Keratinocyte (primary cell): ENCODE data around the gene SAMD5.

Experiments
- EZH2 ChIP-seq: IDR thresholded peaks from one replicate; pipeline ENCODE4 v1.6.1; 2012; ENCODE audit warnings: inconsistent platforms, mild to moderate bottlenecking, low read length, moderate library complexity
- TF ChIP-seq, protein P1 (sequence below), 3 experiments: IDR thresholded peaks in 1 of 3; conservative IDR thresholded peaks in 1 of 3; optimal IDR thresholded peaks in 1 of 3; 2 replicates in 2 of 3; 3 replicates in 1 of 3; pipeline versions ENCODE3 to v1.5.1; 2011; ENCODE audit warnings: low read length in 3 of 3, mild to moderate bottlenecking in 3 of 3, moderate library complexity in 2 of 3, control low read depth in 1 of 3, inconsistent platforms in 1 of 3; ENCODE audit not compliant: insufficient read depth in 2 of 3; ENCODE audit errors: extremely low read depth in 1 of 3

DNA sequence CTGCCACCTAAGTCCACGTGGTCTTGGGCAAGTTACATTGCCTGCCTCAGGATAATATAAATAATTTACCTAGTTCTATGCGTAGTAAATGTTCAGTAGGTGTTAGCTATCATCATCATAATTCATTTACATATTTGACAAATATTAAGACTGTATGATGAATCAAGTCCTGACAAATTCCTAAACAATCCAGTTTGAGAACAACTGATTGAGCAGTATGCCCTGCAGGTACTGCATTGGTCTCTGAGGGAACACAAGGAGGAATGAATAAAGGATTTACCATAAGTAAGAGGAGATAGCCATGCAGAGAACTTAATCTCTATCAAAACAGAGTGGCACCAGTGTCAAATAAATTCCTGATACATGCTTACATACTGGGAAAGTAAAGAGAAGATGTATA, 70.4 kb downstream of the SAMD5 start:
- TF ChIP-seq, protein P1, sequence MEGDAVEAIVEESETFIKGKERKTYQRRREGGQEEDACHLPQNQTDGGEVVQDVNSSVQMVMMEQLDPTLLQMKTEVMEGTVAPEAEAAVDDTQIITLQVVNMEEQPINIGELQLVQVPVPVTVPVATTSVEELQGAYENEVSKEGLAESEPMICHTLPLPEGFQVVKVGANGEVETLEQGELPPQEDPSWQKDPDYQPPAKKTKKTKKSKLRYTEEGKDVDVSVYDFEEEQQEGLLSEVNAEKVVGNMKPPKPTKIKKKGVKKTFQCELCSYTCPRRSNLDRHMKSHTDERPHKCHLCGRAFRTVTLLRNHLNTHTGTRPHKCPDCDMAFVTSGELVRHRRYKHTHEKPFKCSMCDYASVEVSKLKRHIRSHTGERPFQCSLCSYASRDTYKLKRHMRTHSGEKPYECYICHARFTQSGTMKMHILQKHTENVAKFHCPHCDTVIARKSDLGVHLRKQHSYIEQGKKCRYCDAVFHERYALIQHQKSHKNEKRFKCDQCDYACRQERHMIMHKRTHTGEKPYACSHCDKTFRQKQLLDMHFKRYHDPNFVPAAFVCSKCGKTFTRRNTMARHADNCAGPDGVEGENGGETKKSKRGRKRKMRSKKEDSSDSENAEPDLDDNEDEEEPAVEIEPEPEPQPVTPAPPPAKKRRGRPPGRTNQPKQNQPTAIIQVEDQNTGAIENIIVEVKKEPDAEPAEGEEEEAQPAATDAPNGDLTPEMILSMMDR (optimal IDR thresholded peaks at IDR 0.05 in 1 of 3, IDR thresholded peaks at IDR 0.05 in 1 of 3, conservative IDR thresholded peaks at IDR 0.05 in 1 of 3; ENCODE audit: extremely low read depth in 1 of 3, insufficient read depth in 2 of 3, low read length in 3 of 3), result no peak
- no peak for TF ChIP-seq EZH2
